Measurements from ENCODE around the gene TAF5L.

Gene TAF5L

DNA sequence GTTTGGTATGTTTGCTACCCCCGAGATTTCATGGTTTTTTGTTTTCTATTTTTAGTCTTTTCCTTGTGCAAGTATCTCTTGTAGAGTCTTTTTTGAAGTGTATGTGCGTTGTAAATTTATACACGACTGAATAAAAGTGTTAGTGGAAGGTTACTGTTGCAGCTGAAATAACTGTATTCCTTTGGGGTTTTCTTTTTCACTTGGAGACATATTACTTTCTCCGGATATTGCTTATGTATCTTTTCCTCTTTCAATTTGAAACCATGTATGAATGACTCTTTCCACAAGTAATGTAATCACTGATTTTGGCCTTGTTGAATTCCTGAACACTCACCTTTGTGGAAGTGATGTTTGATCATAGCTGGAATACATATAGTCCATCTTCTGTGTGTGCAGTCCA is 1.1 kb upstream of the TAF5L start:
- peak overlapping the region; percentile 98 for H2AFZ ChIP-seq (ENCODE audit: low read length)
- H3K14ac ChIP-seq (ENCODE audit: low read length): no peak overlapping the region
- no peak overlapping the region for H2BK15ac ChIP-seq (ENCODE audit: low read length)
- no peak overlapping the region for H3K18ac ChIP-seq (ENCODE audit: low read length)
- no peak overlapping the region for H4K8ac ChIP-seq (ENCODE audit: low read depth, low read length)
- no peak overlapping the region for H4K91ac ChIP-seq (ENCODE audit: low read depth, low read length, poor library complexity)
- DNase-seq (ENCODE audit: low spot score): no peak
- no peak overlapping the region for H2BK120ac ChIP-seq (ENCODE audit: low read depth, low read length)
- no peak overlapping the region for H3K4me2 ChIP-seq (ENCODE audit: insufficient read depth, low read length, poor library complexity, severe bottlenecking)
- H3K4me1 ChIP-seq (ENCODE audit: control insufficient read depth in 2 of 2, insufficient read depth in 1 of 2, low read depth in 1 of 2, low read length in 2 of 2): peaks cover 5 to 7% of the 10 kb centered on the region in 2 donors
- peak overlapping the region in 1 of 2 donors; percentile 83 for H3K4me3 ChIP-seq (ENCODE audit: low read length in 2 of 2)
- H3K36me3 ChIP-seq (replicated peaks in 1 of 2; ENCODE audit: control insufficient read depth in 2 of 2, insufficient read depth in 2 of 2, low read length in 2 of 2): peaks cover 3 to 37% of the 10 kb centered on the region in 2 donors
- H3K4ac ChIP-seq (ENCODE audit: low read length): no peak overlapping the region
- H3K9me3 ChIP-seq (replicated peaks in 1 of 2; ENCODE audit: control insufficient read depth in 2 of 2, insufficient read depth in 1 of 2, low read depth in 1 of 2, low read length in 2 of 2): no peaks in the 10 kb centered on the region
- H2BK5ac ChIP-seq (ENCODE audit: low read length): no peak overlapping the region
- H3K27me3 ChIP-seq (ENCODE audit: control insufficient read depth in 3 of 3, insufficient read depth in 3 of 3, low read depth in 1 of 3, low read length in 3 of 3): no peaks in the 10 kb centered on the region
- H3K79me1 ChIP-seq (ENCODE audit: low read depth, low read length): peaks cover 7% of the 10 kb centered on the region
- no peak overlapping the region for H3K9ac ChIP-seq (ENCODE audit: low read depth, low read length, poor library complexity)
- H3K27ac ChIP-seq (replicated peaks; ENCODE audit: low read length): no peak overlapping the region
- no CpG with 5 or more reads among the region's 4 CpGs for WGBS, 2 donors (ENCODE audit: extremely low coverage in 2 of 2, insufficient read length in 2 of 2, insufficient replicate concordance in 1 of 2)
- H2BK12ac ChIP-seq (ENCODE audit: low read length): no peak overlapping the region
- no peak overlapping the region for H2AK5ac ChIP-seq (ENCODE audit: low read depth, low read length)
- H3K23ac ChIP-seq (ENCODE audit: low read depth, low read length, poor library complexity): no peak overlapping the region

- H3K4me2 ChIP-seq (ENCODE audit: insufficient read depth, low read length, poor library complexity, severe bottlenecking): peak overlapping the region; percentile 97
- peak overlapping the region; percentile 84 for H3K27ac ChIP-seq (replicated peaks; ENCODE audit: low read length)
- H3K4me1 ChIP-seq (ENCODE audit: control insufficient read depth in 2 of 2, insufficient read depth in 1 of 2, low read depth in 1 of 2, low read length in 2 of 2): peaks cover 5 to 7% of the 10 kb centered on the region in 2 donors
- WGBS, 2 donors (ENCODE audit: extremely low coverage in 2 of 2, insufficient read length in 2 of 2, insufficient replicate concordance in 1 of 2): no CpG with 5 or more reads among the region's 86 CpGs
- no peaks in the 10 kb centered on the region for H3K9me3 ChIP-seq (replicated peaks in 1 of 2; ENCODE audit: control insufficient read depth in 2 of 2, insufficient read depth in 1 of 2, low read depth in 1 of 2, low read length in 2 of 2)
- H2BK15ac ChIP-seq (ENCODE audit: low read length): peak overlapping the region; percentile 87
- H3K27me3 ChIP-seq (ENCODE audit: control insufficient read depth in 3 of 3, insufficient read depth in 3 of 3, low read depth in 1 of 3, low read length in 3 of 3): no peaks in the 10 kb centered on the region
- H3K79me1 ChIP-seq (ENCODE audit: low read depth, low read length): peaks cover 7% of the 10 kb centered on the region
- H2AK5ac ChIP-seq (ENCODE audit: low read depth, low read length): no peak overlapping the region
- no peak overlapping the region for H3K4ac ChIP-seq (ENCODE audit: low read length)
- peak overlapping the region; percentile 92 for H3K14ac ChIP-seq (ENCODE audit: low read length)
- peak; percentile 4 for DNase-seq (ENCODE audit: low spot score)
- peaks cover 3 to 22% of the 10 kb centered on the region in 2 donors for H3K36me3 ChIP-seq (replicated peaks in 1 of 2; ENCODE audit: control insufficient read depth in 2 of 2, insufficient read depth in 2 of 2, low read length in 2 of 2)
- no peak overlapping the region for H2BK12ac ChIP-seq (ENCODE audit: low read length)
- H3K9ac ChIP-seq (ENCODE audit: low read depth, low read length, poor library complexity): peak overlapping the region; percentile 96
- H4K91ac ChIP-seq (ENCODE audit: low read depth, low read length, poor library complexity): no peak overlapping the region
- H3K4me3 ChIP-seq (ENCODE audit: low read length in 2 of 2): peak overlapping the region; percentile 83 to 97
- H2BK5ac ChIP-seq (ENCODE audit: low read length): no peak overlapping the region
- H2AFZ ChIP-seq (ENCODE audit: low read length): peak overlapping the region; percentile 98
- H2BK120ac ChIP-seq (ENCODE audit: low read depth, low read length): no peak overlapping the region
- peak overlapping the region; percentile 77 for H3K18ac ChIP-seq (ENCODE audit: low read length)
- H4K8ac ChIP-seq (ENCODE audit: low read depth, low read length): no peak overlapping the region
- H3K23ac ChIP-seq (ENCODE audit: low read depth, low read length, poor library complexity): peak overlapping the region; percentile 95
Observed at GRCh38 chr1:229625071-229625914, 629 bp downstream of the TAF5L start.

DNA sequence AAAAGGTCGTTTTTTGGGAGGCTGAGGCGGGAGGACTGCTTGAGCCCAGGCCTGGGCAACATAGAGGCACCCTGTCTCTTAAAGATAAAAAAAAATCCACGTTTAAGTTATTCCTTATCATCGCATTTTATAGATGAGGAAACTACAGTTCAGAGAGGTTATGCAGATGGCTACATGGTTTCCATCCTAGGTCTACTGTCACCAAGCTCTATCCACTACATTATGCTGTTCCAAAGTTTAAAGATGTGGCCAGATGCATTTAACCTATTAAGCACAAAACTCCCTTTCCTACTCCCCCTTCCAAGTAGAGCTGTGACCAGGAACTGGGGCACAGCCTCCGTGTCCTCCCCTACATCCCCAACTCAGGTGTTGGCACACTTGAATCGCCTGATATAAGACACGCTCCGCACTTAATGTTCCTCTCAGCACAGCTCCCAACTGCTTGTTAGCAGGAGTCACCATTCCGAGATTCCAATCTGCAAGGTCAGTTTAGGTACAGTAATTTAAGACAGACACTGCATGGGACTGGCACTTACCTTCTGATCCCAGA is 1.3 kb downstream of the TAF5L start:
- H3K9ac ChIP-seq (ENCODE audit: low read depth, low read length, poor library complexity): peak overlapping the region; percentile 96
- no peak overlapping the region for H2BK5ac ChIP-seq (ENCODE audit: low read length)
- peaks cover 7% of the 10 kb centered on the region for H3K79me1 ChIP-seq (ENCODE audit: low read depth, low read length)
- H2BK12ac ChIP-seq (ENCODE audit: low read length): no peak overlapping the region
- no peak for DNase-seq (ENCODE audit: low spot score)
- H3K36me3 ChIP-seq (replicated peaks in 1 of 2; ENCODE audit: control insufficient read depth in 2 of 2, insufficient read depth in 2 of 2, low read length in 2 of 2): peaks cover 3 to 15% of the 10 kb centered on the region in 2 donors
- H3K4me3 ChIP-seq (ENCODE audit: low read length in 2 of 2): peak overlapping the region; percentile 83 to 97
- H4K8ac ChIP-seq (ENCODE audit: low read depth, low read length): no peak overlapping the region
- peak overlapping the region; percentile 97 for H3K4me2 ChIP-seq (ENCODE audit: insufficient read depth, low read length, poor library complexity, severe bottlenecking)
- H3K27me3 ChIP-seq (ENCODE audit: control insufficient read depth in 3 of 3, insufficient read depth in 3 of 3, low read depth in 1 of 3, low read length in 3 of 3): no peaks in the 10 kb centered on the region
- no peak overlapping the region for H3K14ac ChIP-seq (ENCODE audit: low read length)
- H3K4me1 ChIP-seq (ENCODE audit: control insufficient read depth in 2 of 2, insufficient read depth in 1 of 2, low read depth in 1 of 2, low read length in 2 of 2): peaks cover 6 to 7% of the 10 kb centered on the region in 2 donors
- H2BK120ac ChIP-seq (ENCODE audit: low read depth, low read length): no peak overlapping the region
- H3K9me3 ChIP-seq (replicated peaks in 1 of 2; ENCODE audit: control insufficient read depth in 2 of 2, insufficient read depth in 1 of 2, low read depth in 1 of 2, low read length in 2 of 2): no peaks in the 10 kb centered on the region
- no peak overlapping the region for H3K18ac ChIP-seq (ENCODE audit: low read length)
- WGBS, 2 donors (ENCODE audit: extremely low coverage in 2 of 2, insufficient read length in 2 of 2, insufficient replicate concordance in 1 of 2): no CpG with 5 or more reads among the region's 9 CpGs
- no peak overlapping the region for H3K27ac ChIP-seq (replicated peaks; ENCODE audit: low read length)
- no peak overlapping the region for H2BK15ac ChIP-seq (ENCODE audit: low read length)
- H3K23ac ChIP-seq (ENCODE audit: low read depth, low read length, poor library complexity): no peak overlapping the region
- no peak overlapping the region for H2AK5ac ChIP-seq (ENCODE audit: low read depth, low read length)
- H2AFZ ChIP-seq (ENCODE audit: low read length): peak overlapping the region; percentile 85
- H4K91ac ChIP-seq (ENCODE audit: low read depth, low read length, poor library complexity): no peak overlapping the region
- no peak overlapping the region for H3K4ac ChIP-seq (ENCODE audit: low read length)

DNA sequence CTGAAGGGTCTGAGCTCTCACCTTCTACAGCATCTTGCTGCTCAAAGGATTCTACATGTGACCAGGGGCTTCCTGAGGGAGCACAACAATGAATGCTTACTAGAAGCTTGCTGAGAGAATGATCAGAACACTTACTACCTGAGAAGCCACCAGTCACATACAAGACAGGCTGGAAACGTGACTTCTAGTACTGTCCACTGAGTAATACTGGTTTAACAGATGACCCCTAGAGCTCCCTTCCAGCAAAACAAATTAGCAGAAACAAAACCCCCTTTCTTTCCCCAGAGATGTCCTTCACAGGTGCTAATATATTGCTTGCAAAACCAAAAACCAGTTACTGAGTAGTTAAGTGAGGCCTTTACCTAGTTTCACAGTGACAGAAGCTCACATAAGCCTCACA is 2.1 kb downstream of the TAF5L start:
- H3K4me1 ChIP-seq (ENCODE audit: control insufficient read depth in 2 of 2, insufficient read depth in 1 of 2, low read depth in 1 of 2, low read length in 2 of 2): peaks cover 6 to 7% of the 10 kb centered on the region in 2 donors
- WGBS, 2 donors (ENCODE audit: extremely low coverage in 2 of 2, insufficient read length in 2 of 2, insufficient replicate concordance in 1 of 2): no CpG with 5 or more reads among the region's 1 CpG
- H3K4me3 ChIP-seq (ENCODE audit: low read length in 2 of 2): no peak overlapping the region
- H3K18ac ChIP-seq (ENCODE audit: low read length): no peak overlapping the region
- H3K9ac ChIP-seq (ENCODE audit: low read depth, low read length, poor library complexity): no peak overlapping the region
- no peak overlapping the region for H3K27ac ChIP-seq (replicated peaks; ENCODE audit: low read length)
- H3K4me2 ChIP-seq (ENCODE audit: insufficient read depth, low read length, poor library complexity, severe bottlenecking): no peak overlapping the region
- H4K91ac ChIP-seq (ENCODE audit: low read depth, low read length, poor library complexity): no peak overlapping the region
- no peak overlapping the region for H3K23ac ChIP-seq (ENCODE audit: low read depth, low read length, poor library complexity)
- H3K36me3 ChIP-seq (replicated peaks in 1 of 2; ENCODE audit: control insufficient read depth in 2 of 2, insufficient read depth in 2 of 2, low read length in 2 of 2): peaks cover 2 to 8% of the 10 kb centered on the region in 2 donors
- no peak overlapping the region for H4K8ac ChIP-seq (ENCODE audit: low read depth, low read length)
- no peaks in the 10 kb centered on the region for H3K27me3 ChIP-seq (ENCODE audit: control insufficient read depth in 3 of 3, insufficient read depth in 3 of 3, low read depth in 1 of 3, low read length in 3 of 3)
- no peak overlapping the region for H2BK12ac ChIP-seq (ENCODE audit: low read length)
- H2AK5ac ChIP-seq (ENCODE audit: low read depth, low read length): no peak overlapping the region
- no peak overlapping the region for H2AFZ ChIP-seq (ENCODE audit: low read length)
- H2BK120ac ChIP-seq (ENCODE audit: low read depth, low read length): no peak overlapping the region
- DNase-seq (ENCODE audit: low spot score): no peak
- no peak overlapping the region for H2BK15ac ChIP-seq (ENCODE audit: low read length)
- H3K14ac ChIP-seq (ENCODE audit: low read length): no peak overlapping the region
- H2BK5ac ChIP-seq (ENCODE audit: low read length): no peak overlapping the region
- no peaks in the 10 kb centered on the region for H3K9me3 ChIP-seq (replicated peaks in 1 of 2; ENCODE audit: control insufficient read depth in 2 of 2, insufficient read depth in 1 of 2, low read depth in 1 of 2, low read length in 2 of 2)
- H3K4ac ChIP-seq (ENCODE audit: low read length): no peak overlapping the region
- peaks cover 7% of the 10 kb centered on the region for H3K79me1 ChIP-seq (ENCODE audit: low read depth, low read length)

All from neuronal stem cell (in vitro differentiated cells).